Endothelial cell of umbilical vein (primary cell): ENCODE measurements around the gene MAMDC4. TPM values are rescaled to one million over a fixed set of nuclear protein-coding genes. Genes with fewer than 3 reads are reported as not detected.

ENCODE experiments used
- BruUV-seq: library from RNA; stranded (reverse); fragments of 400-500 nt; replicated peaks from 2 replicates; lab custom pipeline; 2021; lab: Mats Ljungman, UMichigan
- CTCF ChIA-PET: fragments of 300-600, 350-600 bp; sonication (Branson Sonifier 250); formaldehyde crosslinking; loops from one replicate; lab custom pipeline; 2021; ENCODE audit warnings: antibody characterized with exemption, inconsistent platforms; lab: Charles Lee
- POLR2A ChIA-PET: fragments of 300-600, 350-600 bp; sonication (Branson Sonifier 250); formaldehyde crosslinking; loops from one replicate; lab custom pipeline; 2021; ENCODE audit warnings: antibody characterized with exemption, inconsistent platforms; lab: Charles Lee
- DNase-seq: peaks from one replicate; pipeline ENCODE4 v3.0.0-alpha.2; 2011; ENCODE audit warnings: low read depth, low spot score
- FAIRE-seq: peaks from 2 replicates; lab custom pipeline; 2011; peaks lifted over from hg19 to GRCh38; lab: Jason Lieb, UNC
- H2AFZ ChIP-seq: 2 replicates; pipeline ENCODE4 v1.6.0; 2012; ENCODE audit warnings: low read depth, low read length, control low read depth, inconsistent platforms
- H3K27ac ChIP-seq: 2 replicates; pipeline ENCODE4 v1.5.1; 2011; ENCODE audit warnings: low read depth, mild to moderate bottlenecking, control low read depth, low read length, moderate library complexity; ENCODE audit not compliant: insufficient read depth
- H3K27me3 ChIP-seq, 2 experiments: 2 replicates each; pipeline versions ENCODE4 v1.6.0 to v1.6.1; 2011; ENCODE audit warnings: low read length in 2 of 2, mixed read lengths in 1 of 2; ENCODE audit not compliant: control insufficient read depth in 2 of 2, insufficient read depth in 2 of 2
- H3K36me3 ChIP-seq, 2 experiments: 2 replicates in 1 of 2; 3 replicates in 1 of 2; pipeline ENCODE4 v1.5.1; 2011; ENCODE audit warnings: low read length in 2 of 2, mild to moderate bottlenecking in 1 of 2, moderate library complexity in 1 of 2; ENCODE audit not compliant: control insufficient read depth in 2 of 2, insufficient read depth in 2 of 2; ENCODE audit errors: extremely low read depth in 1 of 2
- H3K4me1 ChIP-seq: 3 replicates; pipeline ENCODE4 v1.5.1; 2011; ENCODE audit warnings: mild to moderate bottlenecking, low read length; ENCODE audit not compliant: control insufficient read depth, insufficient read depth; ENCODE audit errors: extremely low read depth
- H3K4me2 ChIP-seq: 2 replicates; pipeline ENCODE4 v1.6.1; 2011; ENCODE audit warnings: low read length, control low read depth, mixed read lengths; ENCODE audit not compliant: insufficient read depth
- H3K4me3 ChIP-seq, 3 experiments: fragments of 200-600 bp in 1 of 3; sonication (generic), shearing (Covaris generic) in 1 of 3; replicated peaks in 1 of 3; 2 replicates each; pipeline ENCODE4 v1.5.1; 2011 to 2016; ENCODE audit warnings: control low read depth in 3 of 3, low read length in 3 of 3, mild to moderate bottlenecking in 2 of 3, inconsistent platforms in 1 of 3, low read depth in 1 of 3, moderate library complexity in 1 of 3; ENCODE audit not compliant: insufficient read depth in 1 of 3
- H3K79me2 ChIP-seq: 2 replicates; pipeline ENCODE4 v1.6.0; 2012; ENCODE audit warnings: low read length, inconsistent platforms; ENCODE audit not compliant: control insufficient read depth, insufficient read depth
- H3K9ac ChIP-seq: replicated peaks from 2 replicates; pipeline ENCODE3; 2011; ENCODE audit warnings: low read length, control low read depth; ENCODE audit not compliant: insufficient read depth; ENCODE audit errors: extremely low read depth
- H3K9me1 ChIP-seq: replicated peaks from 3 replicates; pipeline ENCODE4 v1.6.0; 2011; ENCODE audit warnings: mild to moderate bottlenecking, low read length; ENCODE audit not compliant: control insufficient read depth, insufficient read depth; ENCODE audit errors: extremely low read depth
- H3K9me3 ChIP-seq: replicated peaks from 2 replicates; pipeline ENCODE4 v1.5.1; 2012; ENCODE audit warnings: low read length, inconsistent platforms; ENCODE audit not compliant: control insufficient read depth, insufficient read depth
- H4K20me1 ChIP-seq: replicated peaks from 2 replicates; pipeline ENCODE3; 2011; ENCODE audit warnings: mild to moderate bottlenecking, low read length; ENCODE audit not compliant: control insufficient read depth, insufficient read depth; ENCODE audit errors: extremely low read depth
- EZH2 ChIP-seq: IDR thresholded peaks from 2 replicates; pipeline ENCODE4 v1.6.1; 2012; ENCODE audit warnings: borderline replicate concordance, low read depth, mild to moderate bottlenecking, moderate library complexity, low read length, inconsistent platforms; ENCODE audit not compliant: severe bottlenecking
- FOS ChIP-seq: IDR thresholded peaks from 2 replicates; pipeline ENCODE4 v1.6.1; 2011; ENCODE audit warnings: mild to moderate bottlenecking, low read length, moderate library complexity, borderline replicate concordance; ENCODE audit not compliant: insufficient read depth
- GATA2 ChIP-seq: IDR thresholded peaks from 2 replicates; pipeline ENCODE4 v1.7.0; 2011; ENCODE audit warnings: low read depth, mild to moderate bottlenecking, moderate library complexity, mixed read lengths, low read length; ENCODE audit not compliant: insufficient read length, insufficient read depth
- JUN ChIP-seq: IDR thresholded peaks from 2 replicates; pipeline ENCODE4 v1.6.1; 2011; ENCODE audit warnings: borderline replicate concordance, low read depth; ENCODE audit not compliant: insufficient read length, insufficient read depth
- MYC ChIP-seq: IDR thresholded peaks from one replicate; pipeline ENCODE4 v1.6.1; 2011; ENCODE audit warnings: mild to moderate bottlenecking, low read depth, low read length
- POLR2A ChIP-seq: IDR thresholded peaks from 2 replicates; pipeline ENCODE4 v1.6.1; 2012; ENCODE audit warnings: low read depth, mild to moderate bottlenecking, control low read depth, low read length
- POLR2AphosphoS5 ChIP-seq: IDR thresholded peaks from 2 replicates; pipeline ENCODE4 v1.6.1; 2012; ENCODE audit warnings: low read depth, mild to moderate bottlenecking, control low read depth, low read length, moderate library complexity; ENCODE audit not compliant: insufficient read depth
- dilution Hi-C: fragments of 300-500 bp; cut with MboI; formaldehyde crosslinking; loops from one replicate; pipeline ENCODE4 v1.15.0; 2019; ENCODE audit warnings: low sequenced_read_pairs; ENCODE audit not compliant: extremely low pct_ligation_motif_present
- intact Hi-C: fragments of 100-400 bp; cut with micrococcal nuclease; formaldehyde crosslinking; loops from one replicate; pipeline ENCODE4 v1.10.0; 2022
- polyA plus RNA-seq, 4 experiments: library from polyadenylated mRNA; depleted of rRNA in 3 of 4; stranded (reverse) in 3 of 4; unstranded in 1 of 4; fragments of >200 nt; gene quantifications; 2 replicates each; pipeline versions ENCODE4 v1.2.1 to v1.2.3, GENCODE V29; 2011 to 2012; ENCODE audit warnings: missing spikeins in 1 of 4
- total RNA-seq: library from RNA; stranded (reverse); gene quantifications from 2 replicates; pipeline ENCODE4 v1.2.3, GENCODE V29; 2021
- TF ChIP-seq, protein P1 (sequence below): IDR thresholded peaks from 2 replicates; pipeline ENCODE4 v1.6.1; 2011; ENCODE audit not compliant: insufficient read depth, insufficient read length
- TF ChIP-seq, protein P2 (sequence below), 2 donors: IDR thresholded peaks; 1 replicate in 1 of 2; 2 replicates in 1 of 2; pipeline ENCODE4 v1.5.1; 2011; ENCODE audit warnings: low read length in 2 of 2, mild to moderate bottlenecking in 2 of 2, moderate library complexity in 2 of 2, control low read depth in 1 of 2, inconsistent platforms in 1 of 2, low read depth in 1 of 2; ENCODE audit not compliant: insufficient read depth in 1 of 2; ENCODE audit errors: extremely low read depth in 1 of 2

MAMDC4 gene
- total and polyA plus RNA-seq, 2 donors (not counting 3 experiments of a cell fraction or from before 2014, with no cell fraction given), result 3.6 to 7.2 TPM

DNA sequence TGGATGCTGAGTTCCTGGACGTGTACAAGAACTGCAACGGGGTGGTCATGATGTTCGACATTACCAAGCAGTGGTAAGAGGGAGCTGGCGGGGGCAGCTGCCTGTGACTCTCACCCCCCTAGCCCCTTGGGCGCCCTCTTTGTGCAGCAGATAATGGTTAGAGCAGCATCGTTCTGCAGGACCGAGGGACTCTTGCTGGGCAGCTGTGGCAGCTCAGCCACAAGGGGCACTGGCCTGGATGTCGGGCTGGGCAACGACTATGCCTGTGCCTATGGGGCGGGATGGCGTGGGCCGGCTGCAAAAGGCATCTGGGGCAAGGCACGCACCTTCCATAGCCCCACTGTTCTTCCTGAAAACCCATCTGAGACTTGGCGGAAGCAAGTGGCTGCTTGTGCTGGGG is 22.7 kb upstream of the MAMDC4 start:
- Histone ChIP-seq H4K20me1 (no peaks in the 10 kb centered on the region), H3K9me3 (no peaks in the 10 kb centered on the region), H3K4me1 (no peaks in the 10 kb centered on the region), H3K9me1 (no peaks in the 10 kb centered on the region), H3K4me2 (no peak overlapping the region), H3K79me2 (no peaks in the 10 kb centered on the region), H3K4me3 (no peak overlapping the region), H2AFZ (no peak overlapping the region), H3K27me3 (no peaks in the 10 kb centered on the region), H3K36me3 (peaks cover 11 to 45% of the 10 kb centered on the region in 2 experiments), H3K9ac (no peak overlapping the region), H3K27ac (no peak overlapping the region)
- no peak for FAIRE-seq
- TF ChIP-seq, protein P1, sequence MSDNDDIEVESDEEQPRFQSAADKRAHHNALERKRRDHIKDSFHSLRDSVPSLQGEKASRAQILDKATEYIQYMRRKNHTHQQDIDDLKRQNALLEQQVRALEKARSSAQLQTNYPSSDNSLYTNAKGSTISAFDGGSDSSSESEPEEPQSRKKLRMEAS, result no peak
- no peak for TF ChIP-seq JUN
- TF ChIP-seq GATA2, result no peak
- TF ChIP-seq POLR2A, result no peak
- no peak for TF ChIP-seq EZH2
- TF ChIP-seq POLR2AphosphoS5, result no peak
- no peak for TF ChIP-seq MYC
- TF ChIP-seq, protein P2, sequence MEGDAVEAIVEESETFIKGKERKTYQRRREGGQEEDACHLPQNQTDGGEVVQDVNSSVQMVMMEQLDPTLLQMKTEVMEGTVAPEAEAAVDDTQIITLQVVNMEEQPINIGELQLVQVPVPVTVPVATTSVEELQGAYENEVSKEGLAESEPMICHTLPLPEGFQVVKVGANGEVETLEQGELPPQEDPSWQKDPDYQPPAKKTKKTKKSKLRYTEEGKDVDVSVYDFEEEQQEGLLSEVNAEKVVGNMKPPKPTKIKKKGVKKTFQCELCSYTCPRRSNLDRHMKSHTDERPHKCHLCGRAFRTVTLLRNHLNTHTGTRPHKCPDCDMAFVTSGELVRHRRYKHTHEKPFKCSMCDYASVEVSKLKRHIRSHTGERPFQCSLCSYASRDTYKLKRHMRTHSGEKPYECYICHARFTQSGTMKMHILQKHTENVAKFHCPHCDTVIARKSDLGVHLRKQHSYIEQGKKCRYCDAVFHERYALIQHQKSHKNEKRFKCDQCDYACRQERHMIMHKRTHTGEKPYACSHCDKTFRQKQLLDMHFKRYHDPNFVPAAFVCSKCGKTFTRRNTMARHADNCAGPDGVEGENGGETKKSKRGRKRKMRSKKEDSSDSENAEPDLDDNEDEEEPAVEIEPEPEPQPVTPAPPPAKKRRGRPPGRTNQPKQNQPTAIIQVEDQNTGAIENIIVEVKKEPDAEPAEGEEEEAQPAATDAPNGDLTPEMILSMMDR (IDR thresholded peaks at IDR 0.05; ENCODE audit: extremely low read depth in 1 of 2, insufficient read depth in 1 of 2, low read depth in 1 of 2, low read length in 2 of 2), result no peak
- no peak for TF ChIP-seq FOS
- CTCF ChIA-PET, result no interaction called here
- no peak for DNase-seq
- intact Hi-C loops (no loop called here), dilution Hi-C loops (no loop called here)
- POLR2A ChIA-PET, result no interaction called here
- no TSS peak for BruUV-seq
